Measurements from ENCODE around the gene SUV39H1.
"Not testable (repeated sequence)": the region's sequence is repeated elsewhere in the genome, so short reads cannot be mapped to it uniquely, and the experiment has no call there.

SUV39H1 gene

DNA sequence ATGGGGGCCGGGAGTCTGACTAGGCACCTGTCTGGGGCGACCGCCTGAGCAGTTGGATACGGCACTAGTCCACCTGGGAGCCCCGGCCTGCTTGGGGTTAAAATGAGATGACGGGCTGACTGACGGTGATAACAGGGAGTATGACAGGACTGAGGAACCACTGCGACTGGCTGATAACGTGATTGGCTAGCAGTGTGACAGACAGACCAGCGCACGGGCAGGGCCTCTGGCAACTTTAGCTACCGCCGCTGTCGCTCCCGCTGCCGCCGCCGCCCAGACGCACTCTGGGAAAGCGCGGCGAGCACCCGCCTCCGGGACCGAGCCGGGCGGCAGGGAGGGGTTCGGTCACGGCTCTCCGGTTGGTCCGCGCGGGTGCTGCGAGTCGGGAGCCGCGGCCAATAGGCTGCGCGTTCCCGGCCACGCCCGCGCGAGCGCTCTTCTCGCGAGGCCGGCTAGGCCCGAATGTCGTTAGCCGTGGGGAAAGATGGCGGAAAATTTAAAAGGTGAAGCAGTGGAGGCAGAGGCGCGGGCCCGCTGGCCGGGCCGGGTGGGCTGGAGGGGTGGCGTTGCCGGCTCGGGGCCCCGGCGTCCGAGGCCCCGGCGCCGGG, at the start of gene SUV39H1:
Gene SUV39H1, plus strand, starts transcription at position 434 of the 608 bp plus-strand sequence. Its CDS starts 51 bp downstream, at position 485.
- DNase-seq, result peak; percentile 91

GRCh38 chrX:48648336-48648751, 48.2 kb upstream of the SUV39H1 start:
- DNase-seq, result no peak

- DNase-seq, result no peak
These were observed 47.4 kb upstream of the SUV39H1 start for GRCh38 chrX:48649102-48649501.

- DNase-seq, result not testable (repeated sequence)
These were observed 44.4 kb upstream of the SUV39H1 start for GRCh38 chrX:48652055-48652579.

GRCh38 chrX:48654746-48655145, 41.8 kb upstream of the SUV39H1 start:
- not testable (repeated sequence) for DNase-seq

DNA sequence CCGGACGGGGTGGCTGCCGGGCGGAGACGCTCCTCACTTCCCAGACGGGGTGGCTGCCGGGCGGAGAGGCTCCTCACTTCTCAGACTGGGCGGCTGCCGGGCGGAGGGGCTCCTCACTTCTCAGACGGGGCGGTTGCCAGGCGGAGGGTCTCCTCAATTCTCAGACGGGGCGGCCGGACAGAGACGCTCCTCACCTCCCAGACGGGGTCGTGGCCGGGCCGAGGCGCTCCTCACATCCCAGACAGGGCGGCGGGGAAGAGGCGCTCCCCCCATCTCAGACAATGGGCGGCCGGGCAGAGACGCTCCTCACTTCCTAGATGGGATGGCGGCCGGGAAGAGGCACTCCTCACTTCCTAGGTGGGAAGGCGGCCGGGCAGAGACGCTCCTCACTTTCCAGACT, 36.8 kb upstream of the SUV39H1 start:
- not testable (repeated sequence) for DNase-seq

DNA sequence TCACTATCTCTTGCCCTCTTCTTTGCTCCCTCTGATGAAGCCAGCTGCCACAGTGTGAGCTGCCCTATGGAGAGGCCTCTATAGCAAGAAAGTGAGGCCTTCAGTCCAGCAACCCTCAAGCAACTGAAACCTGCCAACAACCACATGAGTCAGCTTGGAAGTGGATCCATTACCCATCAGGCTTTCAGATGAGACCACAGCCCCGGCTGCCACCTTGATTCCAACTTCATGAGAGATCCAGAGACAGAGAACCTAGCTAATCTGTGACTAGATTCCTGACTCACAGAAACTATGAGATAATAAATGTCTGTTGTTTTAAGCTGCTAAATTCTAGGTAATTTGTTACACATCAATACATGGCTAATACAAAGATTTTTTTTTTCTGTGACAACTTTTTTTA, 33.3 kb upstream of the SUV39H1 start:
- no peak for DNase-seq

- DNase-seq, result no peak
These were observed 32.4 kb upstream of the SUV39H1 start for GRCh38 chrX:48664156-48664555.

- no peak for DNase-seq
These were observed 30.5 kb upstream of the SUV39H1 start for GRCh38 chrX:48665991-48666390.

- DNase-seq, result no peak
These were observed 29.9 kb upstream of the SUV39H1 start for GRCh38 chrX:48666649-48667048.

DNA sequence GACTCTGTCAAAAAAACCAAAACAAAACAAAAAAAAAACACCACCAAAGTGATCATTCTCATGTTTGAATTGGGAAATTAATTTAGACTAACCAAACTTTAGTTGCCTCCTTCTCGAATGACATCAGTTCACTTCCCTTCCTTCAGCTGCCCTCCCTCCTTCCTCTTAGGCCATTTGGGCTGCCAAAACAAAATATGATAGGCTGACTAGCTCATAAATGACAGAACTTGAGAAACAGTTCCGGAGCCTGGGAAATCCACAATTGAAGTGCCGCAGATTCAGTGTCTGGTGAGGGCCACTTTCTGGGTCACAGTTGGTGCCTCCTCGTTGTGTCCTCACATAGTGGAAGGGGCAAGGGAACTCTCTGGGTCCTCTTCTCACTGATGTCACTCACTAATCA, 29.0 kb upstream of the SUV39H1 start:
- DNase-seq, result no peak

- not testable (repeated sequence) for DNase-seq
These were observed 28.3 kb upstream of the SUV39H1 start for GRCh38 chrX:48668187-48668586.

GRCh38 chrX:48676106-48676892, 20.2 kb upstream of the SUV39H1 start:
- DNase-seq, result peak; percentile 69

GRCh38 chrX:48676893-48677270, 19.7 kb upstream of the SUV39H1 start:
- DNase-seq, result no peak

- DNase-seq, result no peak
These were observed 19.0 kb upstream of the SUV39H1 start for GRCh38 chrX:48677516-48677915.

- not testable (repeated sequence) for DNase-seq
These were observed 16.1 kb upstream of the SUV39H1 start for GRCh38 chrX:48680467-48680866.

DNA sequence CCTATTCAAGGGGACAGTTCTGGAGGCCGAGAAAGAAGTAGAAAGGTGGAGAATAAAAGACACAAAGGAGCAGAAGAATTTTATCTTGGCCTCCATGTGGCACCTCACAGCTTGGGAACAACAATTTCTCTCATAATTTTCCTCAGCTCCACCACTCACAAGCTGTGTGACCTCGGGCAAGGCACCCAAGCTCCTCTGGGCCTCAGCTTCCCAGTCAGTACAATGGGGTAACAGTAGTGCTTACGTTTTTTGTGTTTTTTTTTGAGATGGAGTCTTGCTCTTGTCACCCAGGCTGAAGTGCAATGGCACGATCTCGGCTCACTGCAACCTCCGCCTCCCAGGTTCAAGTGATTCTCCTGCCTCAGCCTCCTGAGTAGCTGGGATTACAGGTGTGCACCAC, 15.6 kb upstream of the SUV39H1 start:
- DNase-seq, result not testable (repeated sequence)

DNA sequence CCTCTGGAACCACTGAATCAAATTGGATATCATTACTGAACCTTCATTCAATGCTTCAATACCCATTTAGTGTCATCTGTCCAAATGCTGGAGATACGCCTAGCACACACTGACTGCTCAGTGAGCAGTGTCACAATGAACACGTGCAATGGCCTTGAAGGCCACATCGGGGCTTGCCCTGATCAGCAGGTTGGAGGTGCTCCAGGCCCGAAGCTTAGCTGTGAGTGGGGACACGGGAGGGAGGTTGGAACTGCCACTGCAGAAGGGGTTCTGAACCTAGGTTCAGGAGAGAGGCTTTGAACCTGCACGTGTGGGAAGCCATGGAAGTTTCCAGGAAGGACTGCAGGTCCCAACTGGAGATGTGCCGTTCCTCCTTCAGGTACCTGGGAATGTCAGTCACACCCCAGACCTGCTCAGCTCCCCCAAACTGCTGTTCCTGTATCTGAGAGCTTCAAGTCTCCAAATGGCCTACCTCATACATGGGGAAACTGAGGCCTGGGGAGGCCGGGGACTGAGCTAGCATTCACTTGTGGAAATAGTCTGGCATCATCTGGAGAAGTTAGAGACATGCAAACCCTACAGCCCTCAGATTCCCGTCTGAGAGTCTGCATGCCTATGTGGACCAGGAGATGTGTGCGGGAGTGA, 14.9 kb upstream of the SUV39H1 start:
- no peak for DNase-seq

- not testable (repeated sequence) for DNase-seq
These were observed 13.7 kb upstream of the SUV39H1 start for GRCh38 chrX:48682795-48683194.

DNA sequence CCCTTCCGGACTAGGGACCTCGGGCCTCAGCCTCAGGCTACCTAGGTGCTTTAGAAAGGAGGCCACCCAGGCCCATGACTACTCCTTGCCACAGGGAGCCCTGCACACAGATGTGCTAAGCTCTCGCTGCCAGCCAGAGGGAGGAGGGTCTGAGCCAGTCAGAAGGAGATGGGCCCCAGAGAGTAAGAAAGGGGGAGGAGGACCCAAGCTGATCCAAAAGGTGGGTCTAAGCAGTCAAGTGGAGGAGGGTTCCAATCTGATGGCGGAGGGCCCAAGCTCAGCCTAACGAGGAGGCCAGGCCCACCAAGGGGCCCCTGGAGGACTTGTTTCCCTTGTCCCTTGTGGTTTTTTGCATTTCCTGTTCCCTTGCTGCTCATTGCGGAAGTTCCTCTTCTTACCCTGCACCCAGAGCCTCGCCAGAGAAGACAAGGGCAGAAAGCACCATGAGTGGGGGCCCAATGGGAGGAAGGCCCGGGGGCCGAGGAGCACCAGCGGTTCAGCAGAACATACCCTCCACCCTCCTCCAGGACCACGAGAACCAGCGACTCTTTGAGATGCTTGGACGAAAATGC, 13.0 kb upstream of the SUV39H1 start, which contains the start of gene WAS:
Gene WAS, plus strand, starts transcription at position 389 of the 572 bp plus-strand sequence. Its CDS starts 55 bp downstream, at position 444.
- DNase-seq, result no peak

DNA sequence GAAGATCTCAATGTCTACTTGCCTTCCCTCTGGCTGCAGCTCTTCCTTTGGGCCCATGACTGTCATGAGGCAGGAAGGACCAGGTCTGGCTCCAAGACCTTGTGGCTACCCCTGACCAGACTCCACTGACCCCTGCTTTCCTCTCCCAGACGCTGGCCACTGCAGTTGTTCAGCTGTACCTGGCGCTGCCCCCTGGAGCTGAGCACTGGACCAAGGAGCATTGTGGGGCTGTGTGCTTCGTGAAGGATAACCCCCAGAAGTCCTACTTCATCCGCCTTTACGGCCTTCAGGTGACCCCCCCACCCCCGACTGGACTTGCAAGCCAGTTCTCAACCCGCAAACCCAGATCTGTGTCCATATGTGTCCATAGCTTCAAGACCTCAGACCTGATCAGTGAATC, 12.4 kb upstream of the SUV39H1 start:
- DNase-seq, result no peak

GRCh38 chrX:48685416-48685815, 11.1 kb upstream of the SUV39H1 start:
- DNase-seq, result no peak

- DNase-seq, result no peak
These were observed 7.9 kb upstream of the SUV39H1 start for GRCh38 chrX:48688531-48689150.

Data from NCI-H2107 (cell line).